HG03159 (cell line): ENCODE measurements around the gene CASP8.
"Not testable (repeated sequence)": the region's sequence is repeated elsewhere in the genome, so short reads cannot be mapped to it uniquely, and the experiment has no call there.

ENCODE experiments used
- ATAC-seq: cut with Tn5 transposase; IDR thresholded peaks from one replicate; pipeline ENCODE4 v1.9.1; 2021; ENCODE audit warnings: mild to moderate bottlenecking, moderate library complexity; ENCODE audit not compliant: unreplicated experiment

Gene CASP8

DNA sequence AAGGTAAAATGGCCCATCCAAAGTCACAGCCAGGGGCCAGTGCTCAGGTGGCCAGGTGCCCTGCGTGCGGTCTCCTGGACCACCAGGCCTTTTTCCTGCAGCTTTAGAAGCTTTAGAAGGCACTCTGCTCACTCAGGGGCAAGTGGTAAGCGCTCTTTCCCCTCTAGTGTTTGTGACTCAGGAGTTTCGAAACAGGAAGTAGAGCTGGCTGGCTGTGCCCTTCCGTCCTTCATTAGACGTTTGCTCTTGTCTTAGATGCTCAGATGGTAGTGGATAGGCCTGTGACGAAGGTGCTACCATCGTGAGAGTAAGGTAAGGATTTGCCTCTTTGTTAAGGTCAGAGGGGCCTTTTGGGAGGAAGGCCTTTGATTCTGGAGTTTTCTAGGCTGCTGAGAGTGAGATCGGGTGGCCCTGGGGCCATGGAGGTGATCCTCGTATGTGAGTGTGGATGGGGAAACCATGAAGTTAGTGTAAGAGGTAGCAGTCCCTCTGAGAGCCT, at the start of gene CASP8:
Gene CASP8, plus strand, starts transcription at position 235 of the 499 bp plus-strand sequence. CDS start 5,951 bp downstream, outside the sequence.
- no peak for ATAC-seq

DNA sequence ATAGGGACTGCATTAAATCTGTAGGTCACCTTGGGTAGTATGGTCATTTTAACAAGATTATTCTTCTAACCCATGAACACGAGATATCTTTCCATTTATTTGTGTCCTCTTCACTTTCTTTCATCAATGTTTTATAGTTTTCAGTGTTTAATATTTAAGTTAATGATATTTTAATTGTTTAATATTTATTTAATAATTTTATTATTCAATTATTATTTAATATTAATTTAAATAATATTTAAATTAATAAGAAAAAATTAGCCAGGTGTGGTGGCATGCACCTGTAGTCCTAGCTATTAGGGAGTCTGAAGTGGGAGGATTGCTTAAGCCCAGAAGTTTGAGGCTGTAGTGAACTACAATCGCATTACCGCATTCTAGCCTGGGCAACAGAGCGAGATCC, 44.4 kb upstream of the CASP8 start:
- ATAC-seq: no peak

DNA sequence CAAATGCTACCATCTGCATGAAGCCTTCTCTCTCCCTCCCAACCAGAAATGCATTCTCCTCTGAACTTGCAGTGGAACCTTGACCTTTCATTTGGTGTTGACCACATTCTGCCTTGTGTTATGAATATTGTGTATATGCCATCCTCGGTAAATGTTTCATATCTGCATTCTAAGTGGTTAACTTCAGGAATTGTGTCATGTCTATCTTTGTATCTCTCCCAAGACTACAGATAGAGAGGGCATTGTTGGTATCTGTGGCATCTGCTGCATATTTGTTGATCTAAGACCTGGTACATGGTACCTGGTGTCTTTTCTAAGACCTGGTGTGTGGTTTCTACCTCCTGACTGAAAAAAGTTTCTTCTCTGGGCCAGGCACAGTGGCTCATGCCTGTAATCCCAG, 43.4 kb upstream of the CASP8 start:
- no peak for ATAC-seq

DNA sequence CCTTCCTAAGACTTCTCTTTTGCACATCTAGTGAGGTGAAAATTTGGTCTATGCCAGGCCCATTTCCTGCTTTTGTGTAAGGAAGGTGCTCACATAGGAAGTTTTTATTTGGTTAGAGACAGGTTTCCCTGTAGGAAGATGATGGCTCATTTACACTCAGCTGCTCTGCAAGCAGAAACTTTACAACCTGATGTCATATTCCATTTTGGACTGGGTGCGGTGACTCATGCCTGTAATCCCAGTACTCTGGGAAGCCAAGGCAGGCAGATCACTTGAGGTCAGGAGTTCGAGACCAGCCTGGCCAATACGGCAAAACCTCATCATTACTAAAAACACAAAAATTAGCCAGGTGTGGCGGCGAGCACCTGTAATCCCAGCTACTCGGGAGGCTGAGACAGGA, 41.6 kb upstream of the CASP8 start:
- ATAC-seq: no peak

DNA sequence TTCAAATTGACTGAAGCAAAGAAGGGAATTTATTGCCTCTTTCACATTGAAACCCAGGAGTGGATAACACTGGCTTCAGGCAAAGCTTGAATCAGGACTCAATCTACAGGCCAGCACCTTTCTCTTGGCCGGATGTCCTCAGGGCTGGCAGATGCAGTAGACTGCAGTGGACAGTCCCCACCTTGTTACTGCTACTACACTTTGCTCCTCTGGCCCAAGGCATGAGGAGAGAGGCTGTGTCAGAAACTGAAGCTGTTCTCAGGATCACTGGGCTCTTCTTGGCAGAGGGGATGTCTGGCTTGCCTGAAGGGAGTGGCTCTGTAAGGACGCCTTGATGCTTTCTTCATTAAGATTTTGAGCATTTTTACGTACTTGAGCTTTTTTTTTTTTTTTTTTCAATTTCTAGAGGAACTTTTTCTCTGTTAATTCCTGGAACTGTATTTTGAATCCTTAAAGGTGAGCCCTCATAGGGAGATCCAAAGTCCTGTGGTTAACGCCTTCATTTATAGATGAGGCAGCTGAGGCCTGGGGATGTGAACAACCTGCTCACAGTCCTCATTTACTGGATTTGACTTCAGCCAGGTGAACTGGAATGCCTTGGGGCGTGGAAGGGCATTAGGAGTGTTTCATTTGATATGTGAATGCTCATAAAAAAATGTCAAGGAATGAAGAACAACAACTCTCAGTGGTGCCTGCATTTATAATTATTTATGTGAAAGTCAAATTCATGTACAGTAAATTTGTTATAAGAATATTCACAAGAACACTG, 40.8 kb upstream of the CASP8 start:
- ATAC-seq: no peak

DNA sequence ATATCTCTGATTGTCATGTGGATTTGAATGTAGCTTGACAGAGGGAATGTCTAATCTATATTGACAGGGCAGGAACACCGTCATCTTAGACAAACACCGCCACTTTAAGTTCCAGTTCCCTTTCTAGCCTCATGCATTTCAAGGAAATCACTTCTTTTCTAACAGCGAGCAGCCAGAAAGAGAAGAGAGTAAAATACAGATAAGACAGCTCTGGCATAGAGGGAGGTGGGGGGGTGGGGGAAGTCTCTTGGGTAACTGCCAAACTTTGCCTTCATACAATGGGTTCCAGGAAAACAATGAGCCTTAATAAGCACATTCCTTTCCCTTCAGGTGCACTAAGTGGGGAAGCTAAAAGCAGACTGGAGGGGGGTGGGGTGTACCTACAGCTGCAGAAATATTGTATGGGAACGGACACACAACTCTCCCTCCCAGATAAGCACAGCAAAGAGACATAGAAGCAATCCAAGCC, 40.2 kb upstream of the CASP8 start:
- ATAC-seq: no peak

DNA sequence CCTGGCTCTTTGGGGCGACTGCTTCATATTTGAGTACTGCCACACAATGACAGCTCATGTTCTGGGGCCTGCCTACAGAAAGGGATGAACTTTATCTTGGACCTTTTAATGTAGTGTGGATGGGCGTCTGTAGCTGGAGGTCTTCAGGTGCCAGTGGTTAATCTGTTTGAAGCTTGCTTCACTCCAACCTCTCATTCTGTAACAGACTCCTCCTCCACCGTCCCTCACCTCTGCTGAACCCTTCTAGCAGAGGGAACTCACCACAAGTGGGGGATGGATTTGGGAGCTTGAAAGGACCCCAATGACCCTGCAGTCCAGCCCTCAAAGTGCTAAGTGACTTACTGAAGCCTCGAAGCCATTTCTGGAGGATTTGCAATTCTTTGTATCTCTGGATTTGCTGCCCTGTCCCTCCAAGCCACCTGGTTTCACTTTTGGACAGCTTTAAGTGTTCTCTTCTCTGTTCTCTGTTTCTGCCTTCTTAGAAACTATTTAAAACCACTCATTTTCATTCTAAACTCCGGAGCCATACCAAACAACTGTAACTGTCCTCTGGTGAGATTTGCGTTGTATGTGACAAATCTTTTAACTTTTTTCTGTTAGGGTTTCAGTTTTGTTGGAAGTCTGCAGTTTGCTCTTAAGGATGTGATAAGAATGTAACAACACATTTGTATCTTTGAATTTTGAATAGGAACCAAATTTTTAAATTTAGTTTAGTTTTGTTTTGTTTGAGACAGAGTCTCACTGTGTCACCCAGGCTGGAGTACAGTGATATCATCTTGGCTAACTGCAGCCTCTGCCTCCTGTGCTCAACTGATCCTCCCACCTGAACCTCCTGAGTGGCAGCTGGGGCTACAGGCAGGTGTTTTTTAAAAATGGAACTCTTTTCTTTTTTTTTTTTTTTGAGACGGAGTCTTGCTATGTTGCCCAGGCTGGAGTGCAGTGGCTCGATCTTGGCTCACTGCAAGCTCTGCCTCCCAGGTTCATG, 37.0 kb upstream of the CASP8 start:
- ATAC-seq: peak; percentile 87

DNA sequence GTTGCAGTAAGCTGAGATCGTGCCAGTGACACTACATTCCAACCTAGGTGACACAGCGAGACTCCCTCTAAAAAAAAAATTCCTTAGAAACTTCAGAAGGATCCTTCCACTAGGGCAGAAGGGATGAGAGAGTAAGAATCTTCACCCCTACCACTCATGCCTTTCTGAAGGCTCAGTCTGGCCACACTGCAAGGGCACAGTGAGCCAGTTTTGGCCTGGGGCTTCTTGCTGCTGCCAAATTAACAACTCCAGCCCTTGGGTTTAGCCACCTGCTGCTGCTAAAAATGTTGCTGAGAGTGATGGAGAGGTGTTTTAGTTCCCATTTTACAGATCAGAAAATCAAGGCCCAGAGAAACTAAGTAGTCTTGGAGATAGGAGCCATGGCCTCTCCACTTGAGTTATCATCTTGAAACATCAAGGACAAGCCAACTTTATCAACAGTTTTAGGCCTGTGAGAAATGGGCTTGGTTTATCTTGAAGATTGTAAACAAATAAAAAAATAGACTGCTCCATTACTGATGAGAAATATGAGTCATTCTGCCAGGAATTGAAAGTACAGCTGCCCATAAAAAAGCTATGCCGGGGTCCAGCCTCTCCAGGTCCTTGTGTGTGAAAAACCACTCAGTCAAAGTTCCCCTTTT, 31.9 kb upstream of the CASP8 start:
- no peak for ATAC-seq

DNA sequence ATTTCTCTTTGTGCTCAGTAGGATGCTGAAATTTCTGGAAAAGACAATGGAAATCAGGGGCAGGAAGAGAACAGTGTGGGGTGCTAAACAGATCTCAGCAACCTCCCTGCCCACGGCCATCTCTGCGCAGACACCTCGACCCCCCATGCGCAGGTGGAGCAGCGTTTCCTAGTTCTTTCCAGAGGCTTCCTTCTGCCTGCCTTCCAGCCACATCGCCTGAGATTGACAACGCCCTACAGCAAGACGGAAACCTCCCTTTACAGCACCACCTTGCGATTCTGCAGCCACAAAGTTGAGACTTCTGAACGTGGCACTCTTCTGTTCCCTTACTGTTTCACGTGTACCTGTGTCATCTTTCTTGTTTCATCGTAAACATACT, 31.4 kb upstream of the CASP8 start:
- ATAC-seq: no peak

DNA sequence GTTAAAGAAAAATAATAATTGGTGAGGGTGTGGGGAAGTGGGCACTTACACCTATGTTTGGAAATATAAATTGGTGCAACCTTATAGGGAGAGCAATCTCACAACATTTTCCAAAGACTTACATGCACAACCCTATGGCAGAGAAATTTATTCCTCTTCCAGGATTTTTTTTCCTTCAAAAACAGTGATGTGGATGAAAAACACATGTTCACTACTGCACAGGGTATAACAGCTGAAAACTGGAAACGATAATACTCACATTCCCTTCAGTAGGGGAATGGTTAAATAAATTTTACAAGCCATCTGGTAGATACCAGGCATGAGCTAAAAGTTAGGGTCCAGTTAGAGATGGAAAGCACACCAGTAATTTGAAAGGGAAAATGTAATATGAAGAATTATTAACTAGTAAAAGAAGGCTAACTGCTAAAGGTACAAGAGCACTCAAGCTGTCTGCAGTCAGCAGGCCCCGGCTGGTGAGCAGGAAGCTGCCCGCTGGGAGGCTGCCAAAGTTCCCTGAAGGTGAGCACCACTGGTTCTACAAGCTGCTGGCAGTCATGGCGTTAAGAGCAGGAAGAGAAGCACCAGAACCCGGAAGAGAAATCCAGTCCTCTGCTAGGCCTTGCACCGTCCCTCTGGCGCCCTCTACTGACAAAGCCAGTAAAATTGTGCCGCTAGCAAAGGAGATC, 28.4 kb upstream of the CASP8 start:
- peak; percentile 53 for ATAC-seq

DNA sequence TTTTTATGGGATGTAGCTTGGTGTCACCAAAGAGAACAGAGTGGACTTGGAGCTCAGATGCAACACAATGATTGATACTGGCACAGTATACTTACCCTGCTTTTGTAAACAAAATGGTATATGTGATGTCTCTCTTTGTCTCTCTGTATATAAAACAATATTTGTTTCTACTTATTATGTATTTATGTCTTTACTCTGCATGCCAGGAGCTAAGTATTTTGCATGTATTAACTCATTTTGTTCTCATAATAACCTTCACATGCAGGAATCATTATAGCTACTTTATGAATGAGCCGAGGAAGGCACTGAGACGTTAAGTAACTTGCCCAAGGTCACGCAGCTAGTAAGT, 27.9 kb upstream of the CASP8 start:
- ATAC-seq: no peak

DNA sequence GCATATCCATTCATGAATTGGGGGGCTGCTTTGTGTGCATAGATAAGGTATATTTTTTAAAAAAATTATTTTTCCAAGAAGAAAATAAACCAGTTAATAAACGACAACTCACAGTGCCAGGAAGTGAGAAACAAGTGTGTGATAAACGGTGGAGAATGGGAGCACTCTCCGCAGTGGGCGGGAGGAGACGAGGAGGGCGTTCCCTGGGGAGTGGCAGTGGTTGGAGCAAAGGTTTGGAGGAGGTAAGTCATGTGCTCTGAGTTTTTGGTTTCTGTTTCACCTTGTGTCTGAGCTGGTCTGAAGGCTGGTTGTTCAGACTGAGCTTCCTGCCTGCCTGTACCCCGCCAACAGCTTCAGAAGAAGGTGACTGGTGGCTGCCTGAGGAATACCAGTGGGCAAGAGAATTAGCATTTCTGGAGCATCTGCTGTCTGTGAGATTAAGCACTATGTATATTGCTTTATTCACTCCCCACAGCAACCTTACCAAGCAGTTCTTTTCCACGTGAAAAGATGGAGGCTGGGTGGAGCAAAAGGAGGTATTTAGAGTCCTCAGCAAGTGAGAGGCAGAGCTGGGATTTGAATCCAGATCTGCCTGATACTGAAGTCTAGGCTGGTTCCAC, 27.0 kb upstream of the CASP8 start:
- ATAC-seq: peak; percentile 83

DNA sequence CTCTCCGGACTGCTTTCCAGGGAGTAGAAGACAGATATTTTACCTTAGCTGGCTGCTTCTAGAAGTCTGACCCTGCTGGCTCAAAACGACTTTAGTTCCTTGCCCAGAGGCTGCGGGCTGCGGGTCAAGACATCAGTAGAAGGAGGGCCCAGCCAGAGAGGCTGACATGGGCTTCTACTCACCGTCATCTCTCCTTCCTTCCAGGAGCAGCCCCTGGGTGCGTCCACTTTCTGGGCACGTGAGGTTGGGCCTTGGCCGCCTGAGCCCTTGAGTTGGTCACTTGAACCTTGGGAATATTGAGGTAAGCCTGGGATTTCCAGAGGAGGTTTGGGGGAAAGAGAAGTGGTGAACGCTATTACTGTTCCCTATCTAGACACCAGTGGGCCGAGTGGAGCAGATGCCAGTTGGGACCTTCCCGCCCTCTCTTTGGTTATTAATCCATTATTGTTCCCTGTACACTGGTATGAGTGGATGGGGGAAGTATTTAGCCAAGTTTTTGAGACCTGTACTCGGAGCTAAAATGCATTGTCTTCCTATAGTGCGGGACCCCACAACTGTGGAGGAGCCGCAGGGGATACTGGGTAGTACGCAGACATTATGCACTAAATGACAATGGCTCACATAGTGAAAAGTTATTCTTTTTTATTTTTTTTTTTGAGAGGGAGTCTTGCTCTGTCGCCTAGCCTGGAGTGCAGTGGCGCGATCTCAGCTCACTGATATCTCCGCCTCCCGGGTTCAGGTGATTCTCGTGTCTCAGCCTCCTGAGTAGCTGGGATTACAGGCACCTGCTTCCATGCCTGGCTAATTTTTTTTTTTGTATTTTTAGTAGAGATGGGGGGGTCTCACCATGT, 26.3 kb upstream of the CASP8 start:
- ATAC-seq: peak; percentile 13

DNA sequence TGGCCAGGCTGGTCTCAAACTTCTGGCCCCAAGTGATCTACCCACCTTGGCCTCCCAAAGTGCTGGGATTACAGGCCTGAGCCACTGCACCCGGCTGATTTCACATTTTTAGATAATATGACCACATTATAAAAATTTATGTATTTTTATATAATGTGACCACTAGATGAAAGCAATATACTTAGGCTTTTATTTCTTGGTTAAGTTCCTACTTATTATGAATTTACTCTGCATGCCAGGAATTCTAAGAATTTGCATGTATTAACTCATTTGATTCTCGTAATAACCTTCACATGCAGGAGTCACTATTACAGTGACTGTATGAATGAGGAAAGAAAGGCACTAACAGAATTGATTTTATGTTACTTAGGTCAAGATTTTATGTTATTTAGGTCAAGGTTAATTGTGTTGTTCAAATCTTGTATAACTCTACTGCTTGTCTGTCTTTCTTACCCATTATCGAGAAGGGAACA, 25.6 kb upstream of the CASP8 start:
- no peak for ATAC-seq

DNA sequence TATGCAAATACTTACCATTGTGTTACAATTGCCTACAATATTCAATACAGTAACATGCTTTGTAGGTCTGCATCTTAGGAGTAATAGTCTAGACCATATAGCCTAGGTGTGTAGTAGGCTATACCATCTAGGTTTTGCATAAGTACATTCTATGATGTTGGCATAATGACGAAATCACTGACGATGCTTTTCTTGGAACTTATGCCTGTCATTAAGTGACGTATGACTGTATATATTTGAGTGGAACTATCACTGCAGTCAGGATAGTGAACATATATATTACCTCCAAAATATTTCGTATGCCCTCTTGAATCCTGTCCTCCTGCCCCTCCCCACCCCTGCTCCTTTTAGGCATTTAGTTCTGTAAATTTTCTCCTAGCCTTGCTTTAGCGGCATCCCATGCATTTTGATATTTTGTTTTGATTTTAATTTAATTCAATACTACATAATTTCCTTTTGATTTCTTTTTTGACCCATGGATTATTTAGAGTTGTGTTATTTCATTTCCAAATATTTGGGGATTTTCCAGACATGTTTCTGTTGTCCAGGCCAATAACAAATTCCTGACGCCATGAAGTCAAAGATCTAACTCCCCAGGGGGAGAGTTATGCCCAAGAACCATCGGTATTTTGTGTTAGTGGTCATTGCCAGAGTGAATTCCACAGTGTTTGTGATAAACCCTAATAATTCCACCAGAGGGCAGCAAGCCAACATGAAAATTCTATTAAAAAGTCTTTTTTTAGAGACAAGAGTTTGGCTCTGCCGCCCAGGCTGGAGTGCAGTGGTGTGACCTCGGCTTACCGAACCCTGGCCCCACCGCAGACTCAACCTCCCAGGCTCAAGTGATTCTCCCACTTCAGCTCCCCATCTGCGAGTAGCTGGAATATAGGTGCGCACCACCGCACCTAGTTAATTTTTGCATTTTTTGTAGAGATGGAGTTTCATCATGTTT, 24.2 kb upstream of the CASP8 start:
- no peak for ATAC-seq

DNA sequence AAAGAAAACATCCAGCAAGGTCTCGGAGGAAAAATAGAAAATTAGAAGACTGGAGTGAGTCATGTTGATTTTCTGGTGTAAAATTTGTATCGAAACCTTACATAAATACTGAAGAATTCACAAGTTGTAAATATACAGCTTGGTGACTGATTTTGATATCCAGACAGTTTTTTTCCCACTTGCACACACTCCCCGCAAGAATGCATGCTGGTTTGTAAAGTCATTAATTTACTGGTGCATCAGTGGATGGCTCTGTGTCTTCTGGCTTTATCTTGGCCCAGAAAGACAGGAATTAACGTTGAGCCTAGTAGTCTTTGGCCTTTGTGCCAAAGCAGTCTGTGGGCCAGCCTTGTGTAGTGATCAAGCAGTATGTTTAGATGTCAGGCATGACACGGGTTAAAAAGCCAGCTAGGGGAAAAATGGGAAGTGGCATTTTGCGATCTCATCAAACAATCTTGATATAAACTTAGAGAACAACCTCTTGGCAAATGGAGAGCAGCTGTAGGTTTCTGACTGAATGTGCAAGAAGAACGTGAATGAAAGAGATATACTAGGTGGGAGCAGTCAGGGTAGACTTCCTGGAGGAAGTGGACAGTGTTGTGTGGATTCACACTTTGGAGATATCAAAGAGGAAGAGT, 22.7 kb upstream of the CASP8 start:
- ATAC-seq: no peak

DNA sequence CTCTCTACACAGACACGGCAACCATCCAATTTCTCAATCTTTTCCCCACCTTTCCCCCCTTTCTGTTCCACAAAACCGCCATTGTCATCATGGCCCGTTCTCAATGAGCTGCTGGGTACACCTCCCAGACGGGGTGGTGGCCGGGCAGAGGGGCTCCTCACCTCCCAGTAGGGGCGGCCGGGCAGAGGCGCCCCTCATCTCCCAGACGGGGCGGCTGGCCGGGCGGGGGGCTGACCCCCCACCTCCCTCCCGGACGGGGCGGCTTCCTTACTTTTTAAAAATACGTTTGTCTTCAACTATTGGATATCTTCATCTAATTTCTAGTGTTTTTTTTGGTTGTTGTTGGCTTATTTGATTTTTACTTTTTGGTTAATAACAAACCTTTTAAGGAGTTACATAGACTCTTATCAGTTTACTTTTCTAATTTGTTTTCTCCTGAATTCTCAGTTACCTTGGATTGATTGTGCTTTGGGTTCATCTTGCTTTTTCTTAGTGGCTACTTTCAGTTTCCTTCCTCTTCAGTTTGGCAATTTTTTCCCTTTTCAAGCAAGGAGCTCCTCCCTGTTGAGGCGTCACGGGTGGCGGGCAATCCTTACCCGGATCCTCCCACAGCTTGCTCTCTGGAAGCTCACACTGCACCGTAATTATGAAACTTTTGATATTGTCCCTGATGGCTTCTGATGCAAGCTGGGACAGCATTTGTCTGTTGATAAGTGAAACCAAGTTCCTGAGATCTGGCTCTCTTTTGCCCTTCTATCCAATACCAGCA, 21.0 kb upstream of the CASP8 start:
- not testable (repeated sequence) for ATAC-seq
